ENCODE results near the gene ZNF285.
"Not testable (repeated sequence)": the region's sequence is repeated elsewhere in the genome, so short reads cannot be mapped to it uniquely, and the experiment has no call there.

ZNF285 gene

GRCh38 chr19:44367024-44367423, 34.4 kb downstream of the ZNF285 start:
- H3K4me3 ChIP-seq: no peak overlapping the region
- H3K4me2 ChIP-seq: no peak overlapping the region
- no peak overlapping the region for H3K27ac ChIP-seq

GRCh38 chr19:44356383-44357111, 44.9 kb downstream of the ZNF285 start, which contains the start of gene ZNF112:
TSS of gene ZNF112 (minus strand) at chr19:44356680. CDS start at chr19:44340539, 16,141 bp downstream.
- H3K9me3 ChIP-seq: peaks cover 20% of the 10 kb centered on the region
- no peak within 1 kb of the TSS for H3K4me2 ChIP-seq
- no peak for TF ChIP-seq Cebpa-rat (IDR thresholded peaks at IDR 0.05)
- H3K9ac ChIP-seq: no peak within 1 kb of the TSS
- no peaks in the 10 kb centered on the region for H3K36me3 ChIP-seq
- H3K27me3 ChIP-seq: 0 out of 2 replicates have a peak, but pooled peaks cover 5% of the 10 kb centered on the region
- no peak within 1 kb of the TSS for H3K27ac ChIP-seq
- no peak within 1 kb of the TSS for H3K4me3 ChIP-seq
- H4K20me1 ChIP-seq: no peaks in the 10 kb centered on the region
- no peaks in the 10 kb centered on the region for H3K4me1 ChIP-seq

More at GRCh38 chr19:44367024-44367423, 34.4 kb downstream of the ZNF285 start:
- Histone ChIP-seq H4K20me1 (no peaks in the 10 kb centered on the region), H3K9ac (no peak overlapping the region), H3K36me3 (no peaks in the 10 kb centered on the region), H3K4me1 (no peaks in the 10 kb centered on the region), H3K27me3 (no peaks in the 10 kb centered on the region), H3K9me3 (no peaks in the 10 kb centered on the region)
- no peak for TF ChIP-seq Cebpa-rat (IDR thresholded peaks at IDR 0.05)

GRCh38 chr19:44346556-44346955, 54.9 kb downstream of the ZNF285 start:
- Histone ChIP-seq H3K27ac (no peak overlapping the region), H3K4me2 (no peak overlapping the region), H3K4me1 (peaks cover 12% of the 10 kb centered on the region; the same call in 1 of the 2 replicates), H3K36me3 (no peaks in the 10 kb centered on the region), H3K9ac (no peak overlapping the region), H3K27me3 (no peaks in the 10 kb centered on the region), H3K4me3 (no peak overlapping the region), H4K20me1 (no peaks in the 10 kb centered on the region), H3K9me3 (peaks cover 10% of the 10 kb centered on the region; the same call in 1 of the 2 replicates)
- TF ChIP-seq Cebpa-rat (IDR thresholded peaks at IDR 0.05): no peak

GRCh38 chr19:44345959-44346358, 55.4 kb downstream of the ZNF285 start:
- H3K4me2 ChIP-seq: no peak overlapping the region
- no peaks in the 10 kb centered on the region for H3K27me3 ChIP-seq
- H4K20me1 ChIP-seq: no peaks in the 10 kb centered on the region
- peaks cover 10% of the 10 kb centered on the region; the same call in 1 of the 2 replicates for H3K9me3 ChIP-seq
- no peak for TF ChIP-seq Cebpa-rat (IDR thresholded peaks at IDR 0.05)
- no peaks in the 10 kb centered on the region for H3K36me3 ChIP-seq
- no peak overlapping the region for H3K9ac ChIP-seq
- H3K27ac ChIP-seq: no peak overlapping the region
- H3K4me1 ChIP-seq: peaks cover 12% of the 10 kb centered on the region; the same call in 1 of the 2 replicates
- H3K4me3 ChIP-seq: no peak overlapping the region

- H3K36me3 ChIP-seq: no peaks in the 10 kb centered on the region
- no peaks in the 10 kb centered on the region for H3K27me3 ChIP-seq
- H3K27ac ChIP-seq: no peak overlapping the region
- H4K20me1 ChIP-seq: no peaks in the 10 kb centered on the region
- peaks cover 10% of the 10 kb centered on the region for H3K9me3 ChIP-seq
- H3K9ac ChIP-seq: no peak overlapping the region
- no peak overlapping the region for H3K4me3 ChIP-seq
- peaks cover 12% of the 10 kb centered on the region; the same call in 1 of the 2 replicates for H3K4me1 ChIP-seq
- no peak overlapping the region for H3K4me2 ChIP-seq
- TF ChIP-seq Cebpa-rat (IDR thresholded peaks at IDR 0.05): no peak
Measured at GRCh38 chr19:44344255-44344654, 57.2 kb downstream of the ZNF285 start.

- Histone ChIP-seq H4K20me1 (no peaks in the 10 kb centered on the region), H3K27ac (no peak overlapping the region), H3K36me3 (no peaks in the 10 kb centered on the region), H3K4me3 (no peak overlapping the region), H3K27me3 (no peaks in the 10 kb centered on the region), H3K4me1 (peaks cover 12% of the 10 kb centered on the region; the same call in 1 of the 2 replicates), H3K4me2 (no peak overlapping the region), H3K9ac (no peak overlapping the region), H3K9me3 (peaks cover 6% of the 10 kb centered on the region; the same call in 1 of the 2 replicates)
- TF ChIP-seq Cebpa-rat (IDR thresholded peaks at IDR 0.05): no peak
Measured at GRCh38 chr19:44341794-44342193, 59.6 kb downstream of the ZNF285 start.

GRCh38 chr19:44334639-44335038, 66.8 kb downstream of the ZNF285 start:
- Histone ChIP-seq H3K9me3 (peaks cover 64% of the 10 kb centered on the region), H3K4me3 (peak overlapping the region; percentile 23; the same call in 1 of the 2 replicates)
- not testable (repeated sequence) for H3K9ac ChIP-seq, H4K20me1 ChIP-seq, H3K4me1 ChIP-seq, H3K4me2 ChIP-seq, H3K36me3 ChIP-seq, H3K27ac ChIP-seq, H3K27me3 ChIP-seq
